ENCODE data around the gene NCKAP5. TPM values are rescaled to one million over a fixed set of nuclear protein-coding genes. Genes with fewer than 3 reads are reported as not detected.

Gene NCKAP5
- total RNA-seq, 3 donors from 2014 or later = 1.9 to 6.3 (median 2.3) TPM

DNA sequence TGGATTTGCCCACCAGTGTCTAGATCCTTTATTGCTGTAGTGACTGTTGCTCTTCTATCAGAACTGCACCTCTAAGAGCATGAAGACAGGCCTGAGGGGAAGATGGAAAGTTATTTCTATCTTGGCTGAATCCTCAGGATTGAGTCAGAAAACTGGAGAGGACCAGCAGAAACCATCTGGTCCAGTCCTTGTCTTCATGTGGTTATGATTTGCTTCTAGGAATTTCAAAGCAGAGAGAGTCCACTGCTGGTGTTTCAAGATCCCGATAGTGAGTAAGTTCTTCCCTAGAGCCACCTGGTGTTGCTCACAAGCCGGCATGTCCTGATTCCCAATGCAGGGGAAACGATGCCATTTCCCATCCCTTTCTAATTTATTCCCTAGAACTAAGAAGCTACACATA is 84.2 kb downstream of the NCKAP5 start:
- intact Hi-C loops (cut with DNase I, micrococcal nuclease) = no loop called here
- TF ChIP-seq, protein P1, sequence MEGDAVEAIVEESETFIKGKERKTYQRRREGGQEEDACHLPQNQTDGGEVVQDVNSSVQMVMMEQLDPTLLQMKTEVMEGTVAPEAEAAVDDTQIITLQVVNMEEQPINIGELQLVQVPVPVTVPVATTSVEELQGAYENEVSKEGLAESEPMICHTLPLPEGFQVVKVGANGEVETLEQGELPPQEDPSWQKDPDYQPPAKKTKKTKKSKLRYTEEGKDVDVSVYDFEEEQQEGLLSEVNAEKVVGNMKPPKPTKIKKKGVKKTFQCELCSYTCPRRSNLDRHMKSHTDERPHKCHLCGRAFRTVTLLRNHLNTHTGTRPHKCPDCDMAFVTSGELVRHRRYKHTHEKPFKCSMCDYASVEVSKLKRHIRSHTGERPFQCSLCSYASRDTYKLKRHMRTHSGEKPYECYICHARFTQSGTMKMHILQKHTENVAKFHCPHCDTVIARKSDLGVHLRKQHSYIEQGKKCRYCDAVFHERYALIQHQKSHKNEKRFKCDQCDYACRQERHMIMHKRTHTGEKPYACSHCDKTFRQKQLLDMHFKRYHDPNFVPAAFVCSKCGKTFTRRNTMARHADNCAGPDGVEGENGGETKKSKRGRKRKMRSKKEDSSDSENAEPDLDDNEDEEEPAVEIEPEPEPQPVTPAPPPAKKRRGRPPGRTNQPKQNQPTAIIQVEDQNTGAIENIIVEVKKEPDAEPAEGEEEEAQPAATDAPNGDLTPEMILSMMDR (IDR thresholded peaks at IDR 0.05) = no peak
- ATAC-seq (no peak), DNase-seq (no peak)
- no peak overlapping the region for H3K4me3 ChIP-seq
- H3K9me3 ChIP-seq = no peaks in the 10 kb centered on the region
- no peaks in the 10 kb centered on the region for H3K36me3 ChIP-seq (ENCODE audit: low read depth)
- no peaks in the 10 kb centered on the region for H3K4me1 ChIP-seq (ENCODE audit: low read depth)

DNA sequence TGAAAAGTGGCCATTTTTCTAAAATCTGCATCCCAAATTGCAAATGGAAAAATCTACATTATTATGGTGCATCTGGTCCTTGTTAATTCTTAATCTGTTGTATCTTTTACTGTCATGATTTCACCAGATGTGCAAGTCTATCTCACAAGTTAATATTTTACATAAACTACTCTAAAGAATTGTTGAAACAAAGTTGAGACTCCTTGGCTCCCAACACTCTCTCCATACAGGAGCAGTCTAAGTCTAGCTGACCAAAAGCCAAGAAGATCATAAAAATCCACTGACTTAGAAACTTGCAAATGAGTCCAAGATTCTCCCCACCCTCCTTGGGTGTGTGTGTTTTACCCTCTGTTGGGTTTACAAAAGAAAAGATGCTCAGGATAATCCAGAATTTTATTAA is 85.1 kb downstream of the NCKAP5 start:
- Histone ChIP-seq H3K4me1 (ENCODE audit: low read depth) (no peaks in the 10 kb centered on the region), H3K36me3 (ENCODE audit: low read depth) (no peaks in the 10 kb centered on the region), H3K9me3 (no peaks in the 10 kb centered on the region), H3K4me3 (no peak overlapping the region)
- TF ChIP-seq, protein P1 (IDR thresholded peaks at IDR 0.05) = no peak
- intact Hi-C loops (cut with DNase I, micrococcal nuclease) = no loop called here
- DNase-seq = no peak
- ATAC-seq = no peak

DNA sequence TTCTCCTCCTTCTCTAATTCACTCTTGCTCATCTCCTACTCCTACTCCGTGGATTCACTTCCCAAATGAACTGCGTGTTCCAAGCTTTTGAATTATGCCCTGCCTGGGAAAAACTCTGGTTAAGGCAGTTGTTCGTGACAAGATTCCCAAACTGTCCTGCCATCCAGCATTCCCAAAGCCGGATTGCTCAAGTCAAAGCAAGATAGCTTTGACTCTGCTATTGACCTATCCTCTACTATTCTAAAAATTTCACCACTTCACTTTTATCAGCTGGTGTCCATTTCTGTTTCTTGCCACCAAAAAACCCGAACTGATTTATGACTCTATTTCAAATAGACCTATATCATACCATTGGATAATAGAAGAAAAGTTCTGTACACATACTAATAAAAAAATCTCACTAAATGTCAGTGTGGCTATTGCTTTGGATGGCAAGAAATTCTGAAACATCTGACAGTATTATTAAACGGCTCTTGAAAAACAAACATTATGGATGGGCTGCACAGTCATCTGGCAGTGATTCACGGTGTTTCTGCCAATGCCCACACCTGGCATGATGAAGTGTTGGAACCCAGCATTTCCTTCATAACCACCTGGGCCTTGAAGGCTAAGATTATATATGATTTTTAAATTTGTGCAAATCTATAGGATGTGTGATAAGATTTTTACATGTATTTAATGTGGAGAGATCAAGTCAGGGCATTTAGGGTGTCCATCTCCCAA is 87.4 kb downstream of the NCKAP5 start:
- TF ChIP-seq, protein P1 (IDR thresholded peaks at IDR 0.05) = no peak
- ATAC-seq = no peak

DNA sequence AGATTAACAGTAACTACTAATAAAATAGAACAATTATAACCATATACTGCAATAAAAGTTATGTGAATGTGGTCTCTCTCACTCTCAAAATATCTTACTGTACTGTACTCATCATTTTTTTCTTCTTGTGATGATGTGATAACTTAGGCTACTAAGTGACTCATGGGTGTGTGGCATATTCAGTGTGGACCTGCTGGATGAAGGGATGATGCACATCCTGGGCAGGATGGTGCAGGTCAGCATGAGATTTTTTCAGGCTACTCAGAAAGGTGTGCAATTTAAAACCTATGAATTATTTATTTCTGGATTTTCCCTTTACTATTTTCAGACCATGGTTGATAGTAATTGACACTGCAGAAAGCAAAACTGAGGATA is 90.7 kb downstream of the NCKAP5 start:
- Histone ChIP-seq H3K9me3 (no peaks in the 10 kb centered on the region), H3K4me3 (no peak overlapping the region), H3K4me1 (ENCODE audit: low read depth) (no peaks in the 10 kb centered on the region), H3K36me3 (ENCODE audit: low read depth) (no peaks in the 10 kb centered on the region)
- ATAC-seq (no peak), DNase-seq (no peak)
- TF ChIP-seq, protein P1 (IDR thresholded peaks at IDR 0.05) = no peak
- intact Hi-C loops (cut with DNase I, micrococcal nuclease) = no loop called here

More for the DNA sequence above, 87.4 kb downstream of the NCKAP5 start:
- Histone ChIP-seq H3K36me3 (ENCODE audit: low read depth) (no peaks in the 10 kb centered on the region), H3K4me1 (ENCODE audit: low read depth) (no peaks in the 10 kb centered on the region), H3K9me3 (no peaks in the 10 kb centered on the region), H3K4me3 (no peak overlapping the region)
- intact Hi-C loops (cut with DNase I, micrococcal nuclease) = no loop called here
- DNase-seq = no peak

DNA sequence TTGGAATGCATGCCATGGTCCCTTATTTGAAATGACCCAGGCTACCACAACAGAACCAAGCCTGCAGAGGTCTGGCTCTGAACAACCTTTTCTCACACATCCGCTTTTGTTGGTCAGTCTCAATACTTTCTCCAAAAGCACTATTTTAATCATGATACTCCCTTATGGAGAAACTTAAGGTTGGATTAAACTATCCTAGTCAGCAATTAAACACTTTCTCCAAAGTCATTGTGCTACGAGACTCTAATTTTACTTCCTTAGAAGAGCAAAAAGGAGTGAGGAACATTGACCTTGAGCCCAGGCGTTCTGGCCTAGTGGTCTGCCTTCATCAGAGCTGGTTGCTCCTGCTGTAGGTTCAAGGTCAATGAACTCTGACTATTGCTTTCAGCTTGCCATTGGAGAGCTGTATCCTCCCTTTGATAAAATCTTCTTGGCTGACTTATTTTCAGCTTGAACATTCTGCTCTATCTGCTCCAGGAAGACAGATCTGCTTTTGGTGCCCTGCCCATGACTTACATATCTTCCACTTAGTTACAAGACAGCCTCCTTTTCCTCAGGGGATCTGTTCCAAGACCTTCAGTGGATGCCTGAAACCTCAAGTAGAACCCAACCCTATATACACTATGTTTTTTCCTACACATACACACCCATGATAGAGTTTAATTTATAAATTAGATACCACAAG is 91.2 kb downstream of the NCKAP5 start:
- ATAC-seq = no peak
- Histone ChIP-seq H3K36me3 (ENCODE audit: low read depth) (no peaks in the 10 kb centered on the region), H3K4me3 (no peak overlapping the region), H3K9me3 (no peaks in the 10 kb centered on the region), H3K4me1 (ENCODE audit: low read depth) (no peaks in the 10 kb centered on the region)
- intact Hi-C loops (cut with DNase I, micrococcal nuclease) = no loop called here
- no peak for DNase-seq
- TF ChIP-seq, protein P1 (IDR thresholded peaks at IDR 0.05) = no peak
